Keratinocyte (primary cell): ENCODE data around the gene PPOX.

Experiments used
- EZH2 ChIP-seq: IDR thresholded peaks from one replicate; pipeline ENCODE4 v1.6.1; 2012; ENCODE audit warnings: inconsistent platforms, mild to moderate bottlenecking, low read length, moderate library complexity
- TF ChIP-seq, protein P1 (sequence below), 3 experiments: IDR thresholded peaks in 1 of 3; conservative IDR thresholded peaks in 1 of 3; optimal IDR thresholded peaks in 1 of 3; 2 replicates in 2 of 3; 3 replicates in 1 of 3; pipeline versions ENCODE3 to v1.5.1; 2011; ENCODE audit warnings: low read length in 3 of 3, mild to moderate bottlenecking in 3 of 3, moderate library complexity in 2 of 3, control low read depth in 1 of 3, inconsistent platforms in 1 of 3; ENCODE audit not compliant: insufficient read depth in 2 of 3; ENCODE audit errors: extremely low read depth in 1 of 3

- TF ChIP-seq, protein P1, sequence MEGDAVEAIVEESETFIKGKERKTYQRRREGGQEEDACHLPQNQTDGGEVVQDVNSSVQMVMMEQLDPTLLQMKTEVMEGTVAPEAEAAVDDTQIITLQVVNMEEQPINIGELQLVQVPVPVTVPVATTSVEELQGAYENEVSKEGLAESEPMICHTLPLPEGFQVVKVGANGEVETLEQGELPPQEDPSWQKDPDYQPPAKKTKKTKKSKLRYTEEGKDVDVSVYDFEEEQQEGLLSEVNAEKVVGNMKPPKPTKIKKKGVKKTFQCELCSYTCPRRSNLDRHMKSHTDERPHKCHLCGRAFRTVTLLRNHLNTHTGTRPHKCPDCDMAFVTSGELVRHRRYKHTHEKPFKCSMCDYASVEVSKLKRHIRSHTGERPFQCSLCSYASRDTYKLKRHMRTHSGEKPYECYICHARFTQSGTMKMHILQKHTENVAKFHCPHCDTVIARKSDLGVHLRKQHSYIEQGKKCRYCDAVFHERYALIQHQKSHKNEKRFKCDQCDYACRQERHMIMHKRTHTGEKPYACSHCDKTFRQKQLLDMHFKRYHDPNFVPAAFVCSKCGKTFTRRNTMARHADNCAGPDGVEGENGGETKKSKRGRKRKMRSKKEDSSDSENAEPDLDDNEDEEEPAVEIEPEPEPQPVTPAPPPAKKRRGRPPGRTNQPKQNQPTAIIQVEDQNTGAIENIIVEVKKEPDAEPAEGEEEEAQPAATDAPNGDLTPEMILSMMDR (optimal IDR thresholded peaks at IDR 0.05 in 1 of 3, IDR thresholded peaks at IDR 0.05 in 1 of 3, conservative IDR thresholded peaks at IDR 0.05 in 1 of 3; ENCODE audit: extremely low read depth in 1 of 3, insufficient read depth in 2 of 3, low read length in 3 of 3) = no peak
- TF ChIP-seq EZH2 = no peak
These were observed 2.7 kb downstream of the PPOX start for GRCh38 chr1:161168906-161169305.
